Mucosa of rectum (tissue), 2 donors: ENCODE measurements around the gene LLCFC1.

Experiments
- H3K27ac ChIP-seq, 2 donors: one replicate each; pipeline ENCODE4 v1.7.0; 2013; ENCODE audit warnings: inconsistent platforms in 2 of 2, low read depth in 2 of 2, low read length in 2 of 2
- H3K27me3 ChIP-seq, 2 donors: one replicate each; pipeline ENCODE4 v1.7.0; 2013; ENCODE audit warnings: low read length in 2 of 2; ENCODE audit not compliant: control insufficient read depth in 2 of 2, insufficient read depth in 2 of 2
- H3K36me3 ChIP-seq, 2 donors: one replicate each; pipeline ENCODE4 v1.7.0; 2013; ENCODE audit warnings: low read length in 2 of 2; ENCODE audit not compliant: control insufficient read depth in 2 of 2, insufficient read depth in 2 of 2
- H3K4me1 ChIP-seq, 2 donors: one replicate each; pipeline ENCODE4 v1.7.0; 2013; ENCODE audit warnings: low read length in 2 of 2, mild to moderate bottlenecking in 1 of 2; ENCODE audit not compliant: control insufficient read depth in 2 of 2, insufficient read depth in 2 of 2
- H3K4me3 ChIP-seq, 2 donors: one replicate each; pipeline ENCODE4 v1.7.0; 2013; ENCODE audit warnings: low read length in 2 of 2
- H3K9ac ChIP-seq, 2 donors: one replicate each; pipeline ENCODE4 v1.7.0; 2013; ENCODE audit warnings: low read length in 2 of 2, low read depth in 1 of 2, mild to moderate bottlenecking in 1 of 2
- H3K9me3 ChIP-seq, 2 donors: one replicate each; pipeline ENCODE4 v1.7.0; 2013; ENCODE audit warnings: low read length in 2 of 2; ENCODE audit not compliant: control insufficient read depth in 2 of 2
- donor health status: healthy.
- donor health status: Normal muscosa, but diverticular disease.

The LLCFC1 gene

DNA sequence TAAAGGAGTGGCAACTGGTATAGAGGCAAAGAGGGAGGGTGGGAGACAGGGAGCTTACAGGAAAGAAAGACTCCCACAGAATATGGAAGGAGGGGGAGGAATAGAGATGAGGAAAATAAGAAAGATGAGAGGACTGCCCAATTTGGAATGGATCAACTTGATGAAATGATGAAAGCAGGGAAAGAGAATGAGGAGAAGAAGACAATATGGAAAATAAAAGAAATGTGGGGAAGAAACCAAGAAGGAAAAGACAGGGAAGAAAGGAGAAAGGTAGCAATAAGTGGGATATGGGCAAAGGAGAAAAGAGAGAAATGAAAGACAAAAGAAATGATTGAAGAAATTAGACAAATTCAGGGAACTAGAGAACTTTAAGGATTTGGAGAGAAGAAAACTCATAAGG is 19.9 kb downstream of the LLCFC1 start:
- Histone ChIP-seq H3K27ac (no peak overlapping the region), H3K36me3 (no peaks in the 10 kb centered on the region), H3K27me3 (no peaks in the 10 kb centered on the region)

DNA sequence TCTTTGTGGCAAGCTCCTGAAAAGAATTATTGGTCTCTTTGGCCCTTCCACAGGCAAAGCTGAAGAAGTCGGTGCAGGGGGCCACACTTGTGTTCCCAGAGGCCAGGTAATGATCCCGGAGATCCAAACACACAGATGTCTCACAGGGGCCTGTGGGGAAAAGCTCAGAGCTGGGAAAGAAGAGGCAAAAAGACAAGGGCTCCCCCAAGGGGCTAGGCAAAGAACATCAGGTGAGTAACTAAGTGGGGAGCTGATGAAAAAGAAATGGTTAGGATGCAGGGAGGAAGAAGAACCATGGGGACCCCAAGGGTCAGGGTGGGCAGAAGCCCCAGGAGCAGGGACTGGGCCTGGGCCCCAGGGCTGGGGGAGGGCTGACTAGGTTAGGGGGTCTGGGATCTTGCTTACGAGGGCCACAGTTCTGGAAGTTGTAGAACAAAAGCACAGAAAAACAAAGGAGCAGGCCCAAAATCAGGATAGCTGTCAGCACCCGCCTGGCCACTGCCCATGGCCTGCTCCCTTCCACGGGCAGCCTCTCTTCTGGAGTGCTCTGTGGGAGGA is 21.8 kb downstream of the LLCFC1 start:
- no peak overlapping the region for H3K4me3 ChIP-seq
- no peak overlapping the region for H3K9ac ChIP-seq
- H3K27ac ChIP-seq: no peak overlapping the region
- H3K27me3 ChIP-seq: no peaks in the 10 kb centered on the region
- H3K4me1 ChIP-seq: no peaks in the 10 kb centered on the region
- no peaks in the 10 kb centered on the region for H3K36me3 ChIP-seq
- H3K9me3 ChIP-seq: no peaks in the 10 kb centered on the region

More for the DNA sequence above, 19.9 kb downstream of the LLCFC1 start:
- H3K9me3 ChIP-seq: no peaks in the 10 kb centered on the region
- H3K4me3 ChIP-seq: no peak overlapping the region
- H3K4me1 ChIP-seq: no peaks in the 10 kb centered on the region
- H3K9ac ChIP-seq: no peak overlapping the region

DNA sequence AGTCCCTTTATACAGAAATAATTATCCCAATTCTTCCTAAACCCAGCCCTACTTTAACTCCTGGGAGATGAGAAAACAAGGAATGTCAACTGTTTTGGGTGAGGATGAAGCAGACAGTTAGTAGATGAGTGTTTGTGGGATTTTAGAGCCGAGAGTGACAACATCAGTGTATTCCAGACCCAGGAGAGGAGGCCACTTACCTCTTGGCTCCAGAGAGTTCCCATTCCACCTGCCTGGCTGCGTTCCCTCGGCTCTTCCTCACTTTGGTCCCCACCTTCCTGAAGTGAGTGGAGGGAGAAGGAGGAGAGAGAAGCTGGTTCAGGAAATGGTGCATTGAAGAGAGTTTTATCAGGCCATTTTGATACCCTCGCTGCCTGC is 22.3 kb downstream of the LLCFC1 start:
- no peak overlapping the region for H3K9ac ChIP-seq
- no peaks in the 10 kb centered on the region for H3K4me1 ChIP-seq
- H3K36me3 ChIP-seq: no peaks in the 10 kb centered on the region
- H3K9me3 ChIP-seq: no peaks in the 10 kb centered on the region
- H3K4me3 ChIP-seq: no peak overlapping the region
- H3K27me3 ChIP-seq: no peaks in the 10 kb centered on the region
- no peak overlapping the region for H3K27ac ChIP-seq

GRCh38 chr7:142961973-142962926 is 23.0 kb downstream of the LLCFC1 start, which contains the start of gene KEL:
Gene KEL (minus strand): TSS chr7:142962363. CDS start chr7:142962206, 157 bp downstream.
- Histone ChIP-seq H3K27ac (no peak within 1 kb of the TSS), H3K36me3 (no peaks in the 10 kb centered on the region), H3K27me3 (no peaks in the 10 kb centered on the region), H3K9me3 (no peaks in the 10 kb centered on the region), H3K4me3 (no peak within 1 kb of the TSS), H3K4me1 (no peaks in the 10 kb centered on the region), H3K9ac (no peak within 1 kb of the TSS)

- no peaks in the 10 kb centered on the region for H3K27me3 ChIP-seq
- H3K27ac ChIP-seq: no peak overlapping the region
- no peaks in the 10 kb centered on the region for H3K9me3 ChIP-seq
- H3K9ac ChIP-seq: no peak overlapping the region
- no peaks in the 10 kb centered on the region for H3K4me1 ChIP-seq
- no peaks in the 10 kb centered on the region for H3K36me3 ChIP-seq
- no peak overlapping the region for H3K4me3 ChIP-seq
Observed at GRCh38 chr7:142962991-142963390, 23.7 kb downstream of the LLCFC1 start.

- Histone ChIP-seq H3K27ac (no peak overlapping the region), H3K36me3 (no peaks in the 10 kb centered on the region), H3K4me3 (no peak overlapping the region), H3K4me1 (no peaks in the 10 kb centered on the region), H3K9me3 (no peaks in the 10 kb centered on the region), H3K9ac (no peak overlapping the region), H3K27me3 (no peaks in the 10 kb centered on the region)
Observed at GRCh38 chr7:142963993-142964392, 24.7 kb downstream of the LLCFC1 start.

DNA sequence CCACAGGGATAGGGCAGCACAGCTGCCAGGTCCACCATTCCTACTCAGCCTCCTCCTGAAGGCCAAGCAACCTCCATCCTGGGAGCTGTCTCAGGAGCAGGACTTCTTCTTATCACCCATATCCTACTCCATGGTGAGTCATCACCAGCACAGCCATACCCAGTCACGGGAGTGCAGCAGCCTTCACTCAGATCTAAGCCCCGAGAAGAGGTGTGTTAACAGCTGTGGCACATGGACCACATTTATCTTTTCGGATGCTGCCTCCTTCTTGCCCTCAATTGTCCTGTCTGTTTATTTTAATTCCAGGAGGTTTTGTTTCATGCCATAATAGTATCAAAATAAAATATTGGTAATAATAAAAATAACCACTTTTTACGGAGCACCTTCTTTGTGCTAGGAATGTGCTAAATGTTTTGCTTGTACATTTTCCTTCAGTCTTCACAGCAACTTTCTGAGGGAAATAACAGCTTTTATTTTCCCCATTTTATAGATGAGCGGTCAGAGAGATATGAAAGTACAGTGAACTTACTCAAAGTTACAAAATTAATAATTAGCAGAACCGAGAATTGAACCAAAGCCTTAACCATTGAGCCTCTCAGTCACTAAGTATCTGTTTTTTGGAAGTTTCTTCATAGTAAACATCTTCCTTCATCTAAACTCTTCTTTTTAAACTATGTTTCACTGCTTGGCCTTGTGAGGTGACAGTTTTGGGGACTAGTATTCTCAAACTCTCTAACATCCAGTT is 25.4 kb downstream of the LLCFC1 start:
- Histone ChIP-seq H3K4me1 (no peaks in the 10 kb centered on the region), H3K36me3 (no peaks in the 10 kb centered on the region), H3K9ac (no peak overlapping the region), H3K27ac (no peak overlapping the region), H3K4me3 (no peak overlapping the region), H3K9me3 (no peaks in the 10 kb centered on the region), H3K27me3 (no peaks in the 10 kb centered on the region)

GRCh38 chr7:142968229-142968628 is 28.9 kb downstream of the LLCFC1 start:
- H3K9ac ChIP-seq: no peak overlapping the region

DNA sequence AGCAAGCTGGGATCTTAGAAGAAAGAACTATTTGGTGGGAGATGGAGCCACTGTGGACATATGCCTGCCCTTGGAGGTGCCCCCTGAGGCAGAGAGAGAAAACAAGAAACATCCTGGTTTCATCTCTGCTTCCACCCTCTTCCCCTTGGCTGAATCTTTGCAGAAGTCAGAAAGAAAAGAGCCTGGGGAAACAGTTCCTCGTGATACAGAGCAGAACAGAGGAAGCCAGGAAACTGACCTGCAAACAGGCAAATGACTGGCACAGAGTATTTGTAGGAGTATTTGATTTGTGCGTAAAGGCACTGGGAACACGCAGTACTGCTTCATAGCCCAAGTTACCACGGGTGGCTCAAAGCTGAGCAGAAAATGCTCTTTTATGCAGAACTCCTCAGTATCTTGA is 29.9 kb downstream of the LLCFC1 start:
- Histone ChIP-seq H3K36me3 (no peaks in the 10 kb centered on the region), H3K9me3 (no peaks in the 10 kb centered on the region), H3K27ac (no peak overlapping the region), H3K4me3 (no peak overlapping the region), H3K27me3 (no peaks in the 10 kb centered on the region), H3K4me1 (no peaks in the 10 kb centered on the region), H3K9ac (no peak overlapping the region)

More at GRCh38 chr7:142968229-142968628, 28.9 kb downstream of the LLCFC1 start:
- no peak overlapping the region for H3K4me3 ChIP-seq
- H3K9me3 ChIP-seq: no peaks in the 10 kb centered on the region
- H3K27ac ChIP-seq: no peak overlapping the region
- no peaks in the 10 kb centered on the region for H3K36me3 ChIP-seq
- H3K4me1 ChIP-seq: no peaks in the 10 kb centered on the region
- H3K27me3 ChIP-seq: no peaks in the 10 kb centered on the region

- no peaks in the 10 kb centered on the region for H3K27me3 ChIP-seq
- H3K4me1 ChIP-seq: no peaks in the 10 kb centered on the region
- no peaks in the 10 kb centered on the region for H3K36me3 ChIP-seq
- no peak overlapping the region for H3K27ac ChIP-seq
- no peak overlapping the region for H3K9ac ChIP-seq
- no peak overlapping the region for H3K4me3 ChIP-seq
- H3K9me3 ChIP-seq: no peaks in the 10 kb centered on the region
Observed at GRCh38 chr7:142974626-142975025, 35.3 kb downstream of the LLCFC1 start.
